SJSA1 (cell line): Measurements from ENCODE around the gene MED4. TPM values are rescaled to one million over a fixed set of nuclear protein-coding genes. Genes with fewer than 3 reads are reported as not detected.

Source experiments
- DNase-seq, 2 experiments: peaks; one replicate each; pipeline ENCODE4 v3.0.0-alpha.2; 2015 to 2020; ENCODE audit warnings: low spot score in 2 of 2, low read depth in 1 of 2
- H3K27ac ChIP-seq: fragments of 250-450 bp; sonication (Bioruptor Pico); 2 replicates; pipeline ENCODE4 v1.5.1; 2020; ENCODE audit warnings: mild to moderate bottlenecking, moderate library complexity
- H3K27me3 ChIP-seq: fragments of 250-450 bp; sonication (Bioruptor Pico); replicated peaks from 2 replicates; pipeline ENCODE4 v1.5.1; 2020; ENCODE audit warnings: mild to moderate bottlenecking, moderate library complexity
- H3K36me3 ChIP-seq: fragments of 250-450 bp; sonication (Bioruptor Pico); 2 replicates; pipeline ENCODE4 v1.5.1; 2020; ENCODE audit warnings: mild to moderate bottlenecking
- H3K4me1 ChIP-seq: fragments of 250-450 bp; sonication (Bioruptor Pico); replicated peaks from 2 replicates; pipeline ENCODE4 v1.6.1; 2021; ENCODE audit warnings: mild to moderate bottlenecking
- H3K4me3 ChIP-seq: fragments of 250-450 bp; sonication (Bioruptor Pico); 2 replicates; pipeline ENCODE4 v1.5.1; 2020; ENCODE audit warnings: mild to moderate bottlenecking
- H3K9me3 ChIP-seq: fragments of 250-450 bp; sonication (Bioruptor Pico); replicated peaks from 2 replicates; pipeline ENCODE4 v1.5.1; 2020; ENCODE audit warnings: mild to moderate bottlenecking
- total RNA-seq: library from RNA; depleted of rRNA; stranded (reverse); fragments of >200 nt; shearing (Covaris generic); gene quantifications from 2 replicates; pipeline ENCODE4 v1.2.3, GENCODE V29; 2014; rRNA removed

MED4 gene, protein sequence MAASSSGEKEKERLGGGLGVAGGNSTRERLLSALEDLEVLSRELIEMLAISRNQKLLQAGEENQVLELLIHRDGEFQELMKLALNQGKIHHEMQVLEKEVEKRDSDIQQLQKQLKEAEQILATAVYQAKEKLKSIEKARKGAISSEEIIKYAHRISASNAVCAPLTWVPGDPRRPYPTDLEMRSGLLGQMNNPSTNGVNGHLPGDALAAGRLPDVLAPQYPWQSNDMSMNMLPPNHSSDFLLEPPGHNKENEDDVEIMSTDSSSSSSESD
- total RNA-seq = 35.3 and 36.2 TPM in 2 replicates

GRCh38 chr13:48094781-48095502 is at the start of gene MED4:
Gene MED4, minus strand, starts transcription at chr13:48095104. Its CDS starts 26 bp downstream, at chr13:48095078.
- peak within 1 kb of the TSS; percentile 46 for H3K27ac ChIP-seq
- DNase-seq = peak; percentile 91 to 92

DNA sequence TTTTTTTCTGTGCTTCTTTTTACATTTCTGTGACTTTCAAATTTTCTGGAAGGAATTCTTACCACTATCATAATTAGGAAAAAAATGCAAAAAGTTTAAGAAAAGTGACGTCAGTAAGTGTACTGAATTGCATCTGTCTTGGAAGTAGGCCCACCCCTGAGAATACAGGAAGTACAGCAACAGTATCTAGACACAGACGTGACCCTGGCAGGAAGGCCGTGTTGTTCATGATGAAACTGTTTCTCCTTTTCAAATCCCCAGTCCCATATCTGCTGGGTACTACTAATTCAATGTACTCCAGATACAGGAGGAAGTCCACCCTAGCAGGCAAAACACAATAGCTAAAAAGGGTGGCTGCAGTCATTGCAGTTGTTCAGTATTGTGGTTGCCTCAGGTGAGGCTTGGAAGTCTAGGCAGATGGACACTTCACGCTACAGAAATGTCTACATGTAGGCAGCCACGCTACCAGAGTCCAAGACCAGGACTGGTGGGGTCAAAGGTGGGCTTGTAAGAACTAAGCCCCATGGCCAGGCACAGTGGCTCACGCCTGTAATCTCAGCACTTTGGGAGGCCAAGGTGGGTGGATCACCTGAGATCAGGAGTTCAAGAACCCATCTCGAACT is 49.6 kb upstream of the MED4 start:
- no peak for DNase-seq
- Histone ChIP-seq H3K4me1 (no peaks in the 10 kb centered on the region), H3K9me3 (no peaks in the 10 kb centered on the region), H3K4me3 (no peak overlapping the region), H3K36me3 (no peaks in the 10 kb centered on the region), H3K27ac (no peak overlapping the region), H3K27me3 (no peaks in the 10 kb centered on the region)

More at GRCh38 chr13:48094781-48095502, at the start of gene MED4:
- Histone ChIP-seq H3K36me3 (peaks cover 6% of the 10 kb centered on the region; the same call in 1 of the 2 replicates), H3K27me3 (no peaks in the 10 kb centered on the region), H3K4me3 (peak within 1 kb of the TSS; percentile 64), H3K4me1 (no peaks in the 10 kb centered on the region; the same call in 1 of the 2 replicates), H3K9me3 (no peaks in the 10 kb centered on the region)

DNA sequence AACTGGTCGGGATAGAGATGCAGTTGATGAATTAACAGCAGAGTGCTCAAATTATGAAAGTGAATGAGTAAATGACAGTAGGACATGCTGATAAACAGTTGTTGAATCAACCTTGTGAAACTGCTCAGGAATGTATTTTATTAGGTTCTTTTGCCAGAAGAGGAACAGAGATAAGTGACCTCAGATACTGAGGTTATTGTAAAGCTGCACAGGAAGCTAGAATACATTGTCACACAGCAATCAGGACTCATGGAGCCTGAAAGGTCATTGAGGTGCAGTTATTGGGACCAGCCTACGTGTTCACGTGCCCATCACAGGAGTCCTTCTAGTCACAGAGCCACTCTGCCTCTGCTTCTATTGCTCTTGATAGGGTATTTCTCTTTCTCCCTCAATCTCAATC is 47.5 kb upstream of the MED4 start:
- no peaks in the 10 kb centered on the region for H3K36me3 ChIP-seq
- H3K27me3 ChIP-seq = no peaks in the 10 kb centered on the region
- H3K27ac ChIP-seq = no peak overlapping the region
- H3K4me1 ChIP-seq = no peaks in the 10 kb centered on the region
- no peak overlapping the region for H3K4me3 ChIP-seq
- H3K9me3 ChIP-seq = no peaks in the 10 kb centered on the region
- DNase-seq = no peak

GRCh38 chr13:48138270-48138669 is 43.4 kb upstream of the MED4 start:
- no peak for DNase-seq
- H3K27me3 ChIP-seq = no peaks in the 10 kb centered on the region
- H3K4me1 ChIP-seq = no peaks in the 10 kb centered on the region
- no peaks in the 10 kb centered on the region for H3K36me3 ChIP-seq
- H3K4me3 ChIP-seq = no peak overlapping the region
- H3K9me3 ChIP-seq = no peaks in the 10 kb centered on the region
- no peak overlapping the region for H3K27ac ChIP-seq

DNA sequence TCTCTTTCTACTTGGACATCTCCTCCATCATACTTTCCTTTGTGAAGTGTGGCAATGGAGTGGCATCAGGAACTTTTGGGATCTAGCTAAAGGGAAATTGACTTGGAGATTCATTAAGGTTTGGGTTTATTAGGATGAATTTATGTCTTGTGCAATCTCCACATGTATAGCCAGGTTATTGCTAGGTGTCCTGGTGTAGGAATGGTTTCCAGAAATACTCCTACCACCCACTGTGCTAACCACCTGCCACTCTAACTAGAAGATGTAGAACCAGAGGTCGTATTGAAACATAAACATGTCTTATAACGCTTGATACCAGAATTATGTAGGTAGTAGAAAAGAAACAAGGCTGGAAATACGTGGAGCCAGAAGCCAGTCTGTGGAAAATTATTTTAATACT is 38.1 kb upstream of the MED4 start:
- Histone ChIP-seq H3K4me1 (no peaks in the 10 kb centered on the region), H3K4me3 (no peak overlapping the region), H3K36me3 (no peaks in the 10 kb centered on the region), H3K27ac (no peak overlapping the region), H3K27me3 (no peaks in the 10 kb centered on the region), H3K9me3 (no peaks in the 10 kb centered on the region)
- DNase-seq = no peak

GRCh38 chr13:48131533-48131932 is 36.6 kb upstream of the MED4 start:
- Histone ChIP-seq H3K4me1 (no peaks in the 10 kb centered on the region), H3K36me3 (no peaks in the 10 kb centered on the region), H3K27me3 (no peaks in the 10 kb centered on the region), H3K4me3 (no peak overlapping the region), H3K9me3 (no peaks in the 10 kb centered on the region), H3K27ac (no peak overlapping the region)
- DNase-seq = no peak

DNA sequence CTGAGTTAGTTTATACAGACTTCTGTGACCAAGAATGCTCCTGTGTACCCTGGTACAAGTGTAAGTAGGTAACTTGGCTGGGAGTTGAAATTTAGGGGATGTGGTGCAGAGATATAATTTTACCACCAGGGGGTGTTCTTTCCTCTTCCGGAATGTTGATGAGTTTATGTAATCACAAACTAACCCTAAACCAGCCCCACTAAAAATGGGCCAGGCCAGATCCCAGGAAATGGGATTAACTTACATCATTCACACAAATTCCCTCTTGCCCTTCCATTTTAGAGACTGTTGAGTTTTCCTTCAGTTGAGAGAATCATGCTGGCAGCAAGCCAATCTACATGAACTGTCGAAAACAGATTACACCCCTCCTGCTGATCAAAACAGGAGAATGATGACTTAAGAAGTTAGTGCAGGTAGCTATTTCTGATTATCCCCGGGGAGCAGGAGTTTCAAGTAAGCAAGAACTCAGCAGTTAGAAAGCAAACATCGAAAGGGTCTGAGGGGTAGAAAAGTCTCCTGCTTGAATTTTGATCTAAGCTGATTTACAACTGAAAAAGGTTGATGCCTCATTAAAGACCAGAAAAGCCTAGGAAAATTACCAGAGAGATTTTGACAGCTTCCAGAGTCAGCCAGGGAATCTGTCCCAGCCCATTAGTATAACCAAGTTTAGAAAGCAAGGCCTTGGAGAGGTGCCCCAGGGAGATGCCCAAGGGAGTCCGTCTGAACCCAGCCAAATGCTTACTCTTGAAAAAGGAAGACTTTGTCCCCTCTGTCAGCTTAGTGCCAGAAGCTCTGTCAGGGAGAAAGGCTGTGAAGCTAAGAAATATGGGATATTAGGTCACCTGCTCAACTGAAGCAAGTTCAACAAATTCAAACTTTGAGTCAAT is 32.3 kb upstream of the MED4 start:
- Histone ChIP-seq H3K9me3 (no peaks in the 10 kb centered on the region), H3K4me3 (no peak overlapping the region), H3K4me1 (no peaks in the 10 kb centered on the region), H3K27me3 (no peaks in the 10 kb centered on the region), H3K36me3 (no peaks in the 10 kb centered on the region), H3K27ac (no peak overlapping the region)
- DNase-seq = peak in 1 of 2 experiments; percentile 42

- Histone ChIP-seq H3K27ac (no peak overlapping the region), H3K4me3 (no peak overlapping the region), H3K36me3 (no peaks in the 10 kb centered on the region), H3K4me1 (no peaks in the 10 kb centered on the region), H3K9me3 (no peaks in the 10 kb centered on the region), H3K27me3 (no peaks in the 10 kb centered on the region)
- no peak for DNase-seq
Measured at GRCh38 chr13:48125794-48126228, 30.9 kb upstream of the MED4 start.

DNA sequence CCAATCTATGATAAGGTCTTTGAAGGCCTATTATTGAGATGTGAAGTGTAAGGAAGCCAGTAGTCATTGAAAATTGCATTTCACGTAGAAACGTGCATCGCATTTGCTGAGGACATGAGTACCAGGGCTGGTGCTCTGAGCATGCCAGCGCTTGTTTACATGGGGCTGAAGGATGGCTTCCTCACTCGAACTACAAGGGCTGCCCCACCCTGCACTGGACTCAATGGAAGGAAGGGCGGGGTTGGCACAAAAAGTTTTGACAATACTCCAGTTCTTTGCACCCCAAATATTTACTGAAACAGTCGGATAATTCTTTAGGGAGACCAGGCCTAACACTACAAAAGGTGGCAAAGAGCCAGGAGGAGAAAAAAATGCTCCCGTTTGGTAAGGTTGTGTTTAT is 28.9 kb upstream of the MED4 start:
- Histone ChIP-seq H3K4me3 (no peak overlapping the region), H3K36me3 (no peaks in the 10 kb centered on the region), H3K9me3 (no peaks in the 10 kb centered on the region), H3K4me1 (no peaks in the 10 kb centered on the region), H3K27ac (no peak overlapping the region), H3K27me3 (no peaks in the 10 kb centered on the region)
- DNase-seq = no peak

DNA sequence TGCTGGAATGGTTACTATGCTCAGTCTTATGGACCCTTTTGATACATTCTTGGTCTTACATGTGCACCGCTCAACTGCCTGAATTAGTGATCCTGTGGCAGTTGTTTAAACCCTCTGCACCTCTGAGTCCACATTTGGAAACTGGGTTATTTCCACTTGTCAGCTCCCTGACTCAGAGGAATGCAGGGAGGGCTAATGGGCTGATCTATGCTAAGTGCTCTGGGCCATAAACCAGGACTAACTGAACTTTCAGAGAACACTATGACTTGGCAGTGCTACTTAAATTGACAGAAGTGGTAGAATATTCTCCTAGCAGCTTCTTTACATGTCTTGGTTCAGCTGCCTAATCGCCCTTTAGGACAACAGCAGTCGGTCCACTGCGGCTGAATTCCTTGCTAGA is 26.8 kb upstream of the MED4 start:
- no peaks in the 10 kb centered on the region for H3K27me3 ChIP-seq
- H3K4me1 ChIP-seq = no peaks in the 10 kb centered on the region
- H3K36me3 ChIP-seq = no peaks in the 10 kb centered on the region
- no peaks in the 10 kb centered on the region for H3K9me3 ChIP-seq
- no peak for DNase-seq
- H3K27ac ChIP-seq = no peak overlapping the region
- no peak overlapping the region for H3K4me3 ChIP-seq

GRCh38 chr13:48120241-48120640 is 25.3 kb upstream of the MED4 start:
- H3K4me3 ChIP-seq = no peak overlapping the region
- no peaks in the 10 kb centered on the region for H3K27me3 ChIP-seq
- no peaks in the 10 kb centered on the region for H3K4me1 ChIP-seq
- no peaks in the 10 kb centered on the region for H3K36me3 ChIP-seq
- DNase-seq = no peak
- H3K27ac ChIP-seq = no peak overlapping the region
- H3K9me3 ChIP-seq = no peaks in the 10 kb centered on the region

DNA sequence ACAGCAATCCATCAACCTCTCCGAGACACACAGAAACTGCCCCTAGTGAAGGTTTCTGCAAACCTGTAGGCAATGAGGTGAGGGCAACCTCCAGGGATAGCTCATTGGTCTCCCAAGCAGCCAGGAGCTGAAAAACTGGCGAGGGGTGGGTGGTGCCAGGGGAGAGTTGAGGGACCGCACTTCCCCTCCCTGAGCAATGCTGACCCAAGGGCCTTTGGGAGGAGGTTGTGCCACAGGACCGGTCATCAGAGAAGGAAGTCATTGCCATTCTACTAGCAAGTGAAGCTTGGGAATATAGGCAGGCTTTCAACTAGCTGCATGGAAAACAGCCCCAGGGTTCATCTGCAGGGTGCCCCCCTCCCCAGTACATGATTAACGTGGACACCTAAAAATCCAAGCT is 23.1 kb upstream of the MED4 start:
- Histone ChIP-seq H3K36me3 (no peaks in the 10 kb centered on the region), H3K27ac (no peak overlapping the region), H3K4me3 (no peak overlapping the region), H3K27me3 (no peaks in the 10 kb centered on the region), H3K9me3 (no peaks in the 10 kb centered on the region), H3K4me1 (no peaks in the 10 kb centered on the region)
- DNase-seq = no peak

DNA sequence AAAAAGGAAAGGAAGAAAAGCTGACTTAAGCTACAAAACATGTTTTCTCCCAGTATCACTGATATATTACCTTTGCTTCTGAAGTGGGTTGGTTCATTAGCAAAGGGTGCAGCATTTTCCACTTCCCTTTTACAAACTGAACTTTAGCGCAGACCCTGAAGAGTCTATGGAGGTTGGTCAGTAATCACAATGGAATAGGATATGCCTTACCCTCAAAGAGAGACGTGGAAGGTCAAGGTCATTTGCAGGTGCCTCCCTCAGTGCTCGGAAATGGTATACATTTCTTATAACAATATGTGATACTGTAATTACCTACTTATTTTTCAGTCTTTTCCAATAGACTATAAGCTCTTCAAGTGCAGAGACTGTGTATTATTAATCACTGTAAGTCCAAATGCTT is 21.9 kb upstream of the MED4 start:
- H3K9me3 ChIP-seq = no peaks in the 10 kb centered on the region

More for the DNA sequence above, 21.9 kb upstream of the MED4 start:
- Histone ChIP-seq H3K4me1 (no peaks in the 10 kb centered on the region), H3K4me3 (no peak overlapping the region), H3K27me3 (no peaks in the 10 kb centered on the region), H3K27ac (no peak overlapping the region), H3K36me3 (no peaks in the 10 kb centered on the region)
- no peak for DNase-seq
